ENCODE measurements around the gene TANK. TPM values are rescaled to one million over a fixed set of nuclear protein-coding genes. Genes with fewer than 3 reads are reported as not detected.

Gene TANK
- polyA plus RNA-seq, 3 donors, result 72.7 to 91.7 (median 73.5) TPM

DNA sequence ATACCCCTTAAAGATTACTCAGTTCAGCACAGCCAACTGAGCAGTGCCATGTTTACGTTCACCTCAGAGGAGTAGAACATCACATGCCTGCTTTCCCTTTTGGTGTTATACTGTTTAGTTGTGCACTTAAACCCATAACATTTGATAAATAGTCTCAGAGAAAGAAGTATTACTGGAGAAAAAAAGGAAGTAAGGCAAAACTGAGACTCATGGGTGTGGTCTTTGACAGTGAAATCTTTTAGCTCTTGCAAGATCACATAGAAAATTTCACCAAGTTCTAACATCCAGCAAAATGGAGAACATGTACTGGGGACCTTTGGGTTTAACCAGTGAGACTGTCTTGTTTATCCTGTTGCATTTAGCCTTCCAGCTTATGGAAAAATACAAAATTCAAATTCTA is 5.6 kb downstream of the TANK start:
- WGBS (ENCODE audit: insufficient coverage), result no CpG with 5 or more reads among the region's 1 CpG
- Histone ChIP-seq H3K9me3 (replicated peaks in 1 of 2; ENCODE audit: control insufficient read depth in 1 of 2, insufficient read depth in 1 of 2, low read length in 2 of 2) (no peaks in the 10 kb centered on the region), H3K27ac (ENCODE audit: low read depth in 1 of 2, low read length in 2 of 2) (peak overlapping the region; percentile 8 to 76), H3K36me3 (replicated peaks in 1 of 2; ENCODE audit: control insufficient read depth in 1 of 2, insufficient read depth in 2 of 2, low read length in 2 of 2) (peaks cover 0 to 17% of the 10 kb centered on the region in 2 donors), H2AFZ (ENCODE audit: insufficient read depth, low read depth, low read length, poor library complexity, severe bottlenecking) (no peak overlapping the region), H3K27me3 (ENCODE audit: control insufficient read depth in 2 of 2, insufficient read depth in 2 of 2, low read length in 2 of 2) (no peaks in the 10 kb centered on the region), H3K4me3 (replicated peaks in 1 of 3; ENCODE audit: low read depth in 2 of 3, low read length in 3 of 3) (peak overlapping the region; percentile 9 to 66 (median 32)), H3K4me2 (replicated peaks; ENCODE audit: extremely low read depth, low read length, poor library complexity, severe bottlenecking) (peak overlapping the region; percentile 87), H4K20me1 (ENCODE audit: insufficient read depth, low read length) (peaks cover 23% of the 10 kb centered on the region), H3K9ac (ENCODE audit: insufficient read depth, low read length, poor library complexity, severe bottlenecking) (no peak overlapping the region), H3K4me1 (ENCODE audit: control insufficient read depth in 1 of 2, insufficient read depth in 2 of 2, low read length in 2 of 2) (peaks cover 83 to 96% of the 10 kb centered on the region in 2 donors), H3K79me2 (ENCODE audit: insufficient read depth, low read length) (peaks cover 90% of the 10 kb centered on the region)
- H3K4me3 Mint-ChIP-seq, result peak overlapping the region in 1 of 2 donors; percentile 70
- TF ChIP-seq, protein P1, sequence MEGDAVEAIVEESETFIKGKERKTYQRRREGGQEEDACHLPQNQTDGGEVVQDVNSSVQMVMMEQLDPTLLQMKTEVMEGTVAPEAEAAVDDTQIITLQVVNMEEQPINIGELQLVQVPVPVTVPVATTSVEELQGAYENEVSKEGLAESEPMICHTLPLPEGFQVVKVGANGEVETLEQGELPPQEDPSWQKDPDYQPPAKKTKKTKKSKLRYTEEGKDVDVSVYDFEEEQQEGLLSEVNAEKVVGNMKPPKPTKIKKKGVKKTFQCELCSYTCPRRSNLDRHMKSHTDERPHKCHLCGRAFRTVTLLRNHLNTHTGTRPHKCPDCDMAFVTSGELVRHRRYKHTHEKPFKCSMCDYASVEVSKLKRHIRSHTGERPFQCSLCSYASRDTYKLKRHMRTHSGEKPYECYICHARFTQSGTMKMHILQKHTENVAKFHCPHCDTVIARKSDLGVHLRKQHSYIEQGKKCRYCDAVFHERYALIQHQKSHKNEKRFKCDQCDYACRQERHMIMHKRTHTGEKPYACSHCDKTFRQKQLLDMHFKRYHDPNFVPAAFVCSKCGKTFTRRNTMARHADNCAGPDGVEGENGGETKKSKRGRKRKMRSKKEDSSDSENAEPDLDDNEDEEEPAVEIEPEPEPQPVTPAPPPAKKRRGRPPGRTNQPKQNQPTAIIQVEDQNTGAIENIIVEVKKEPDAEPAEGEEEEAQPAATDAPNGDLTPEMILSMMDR (IDR thresholded peaks at IDR 0.05), result no peak
- H3K36me3 Mint-ChIP-seq, result peaks cover 22 to 35% of the 10 kb centered on the region in 2 donors
- peak overlapping the region; percentile 84 to 94 (median 93) for H3K27ac Mint-ChIP-seq
- intact Hi-C loops (cut with micrococcal nuclease), result no loop called here
- peaks cover 0 to 3% (median 0%) of the 10 kb centered on the region in 7 donors for H3K9me3 Mint-ChIP-seq
- peak; percentile 73 to 91 (median 81) for DNase-seq
- H3K27me3 Mint-ChIP-seq (ENCODE audit: low read depth in 3 of 3), result no peaks in the 10 kb centered on the region
- H3K4me1 Mint-ChIP-seq, result peaks cover 90% of the 10 kb centered on the region

- Mint-ChIP-seq H3K4me3 (peak overlapping the region; percentile 4 to 64), H3K36me3 (peaks cover 24 to 35% of the 10 kb centered on the region in 2 donors), H3K4me1 (peaks cover 92% of the 10 kb centered on the region), H3K27me3 (ENCODE audit: low read depth in 3 of 3) (no peaks in the 10 kb centered on the region), H3K9me3 (peaks cover 0 to 3% (median 0%) of the 10 kb centered on the region in 7 donors), H3K27ac (peak overlapping the region; percentile 84 to 94 (median 92))
- H3K4me3 ChIP-seq (replicated peaks in 1 of 3; ENCODE audit: low read depth in 2 of 3, low read length in 3 of 3), result peak overlapping the region in 1 of 3 experiments; percentile 66
- WGBS (ENCODE audit: insufficient coverage), result no CpG with 5 or more reads among the region's 6 CpGs
- no peaks in the 10 kb centered on the region for H3K9me3 ChIP-seq (replicated peaks in 1 of 2; ENCODE audit: control insufficient read depth in 1 of 2, insufficient read depth in 1 of 2, low read length in 2 of 2)
- no peak overlapping the region for H2AFZ ChIP-seq (ENCODE audit: insufficient read depth, low read depth, low read length, poor library complexity, severe bottlenecking)
- peaks cover 24% of the 10 kb centered on the region for H4K20me1 ChIP-seq (ENCODE audit: insufficient read depth, low read length)
- H3K27me3 ChIP-seq (ENCODE audit: control insufficient read depth in 2 of 2, insufficient read depth in 2 of 2, low read length in 2 of 2), result no peaks in the 10 kb centered on the region
- TF ChIP-seq, protein P1 (IDR thresholded peaks at IDR 0.05), result no peak
- peaks cover 92 to 100% of the 10 kb centered on the region in 2 donors for H3K4me1 ChIP-seq (ENCODE audit: control insufficient read depth in 1 of 2, insufficient read depth in 2 of 2, low read length in 2 of 2)
- peaks cover 90% of the 10 kb centered on the region for H3K79me2 ChIP-seq (ENCODE audit: insufficient read depth, low read length)
- intact Hi-C loops (cut with micrococcal nuclease), result no loop called here
- H3K9ac ChIP-seq (ENCODE audit: insufficient read depth, low read length, poor library complexity, severe bottlenecking), result no peak overlapping the region
- H3K36me3 ChIP-seq (replicated peaks in 1 of 2; ENCODE audit: control insufficient read depth in 1 of 2, insufficient read depth in 2 of 2, low read length in 2 of 2), result peaks cover 0 to 17% of the 10 kb centered on the region in 2 donors
- DNase-seq, result peak; percentile 14 to 84 (median 28)
- peak overlapping the region; percentile 87 for H3K4me2 ChIP-seq (replicated peaks; ENCODE audit: extremely low read depth, low read length, poor library complexity, severe bottlenecking)
- H3K27ac ChIP-seq (ENCODE audit: low read depth in 1 of 2, low read length in 2 of 2), result peak overlapping the region; percentile 76 to 87
Measured at GRCh38 chr2:161166538-161167409, 6.5 kb downstream of the TANK start.

All from CD14-positive monocyte (primary cell).